ENCODE data around the gene KIF5C.

Gene KIF5C

DNA sequence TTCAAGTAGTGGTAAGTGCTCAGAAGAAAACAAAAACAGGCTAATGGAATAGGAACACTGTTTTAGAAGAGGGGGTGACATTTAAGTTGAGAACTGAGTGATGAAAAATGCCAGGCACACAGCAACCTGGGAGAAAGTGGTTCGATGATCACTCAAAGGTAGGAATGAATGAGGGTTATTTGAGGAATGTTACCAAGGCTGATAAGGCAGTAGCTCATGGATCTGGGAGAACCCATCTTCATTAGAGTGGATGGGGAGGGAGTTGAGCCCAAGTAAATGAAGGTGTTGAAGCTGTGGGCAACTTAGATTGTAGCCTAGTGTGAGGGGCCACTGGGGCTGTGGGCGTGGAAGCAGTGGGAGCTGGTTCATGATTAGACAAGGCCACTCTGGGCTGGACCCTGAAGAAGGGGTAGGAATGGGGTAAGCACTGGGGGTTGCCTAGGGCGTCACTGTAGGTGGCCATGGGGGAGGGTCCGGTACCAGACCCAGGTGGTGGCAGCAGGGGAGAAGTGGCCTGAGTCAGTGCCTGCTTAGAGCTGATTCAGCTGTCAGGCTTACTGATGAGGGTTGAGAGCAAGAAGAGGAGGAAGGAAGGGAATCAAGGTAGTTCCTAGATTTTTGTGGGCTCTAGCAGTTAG lies 141.0 kb downstream of the KIF5C start:
- DNase-seq (ENCODE audit: low read depth): no peak

DNA sequence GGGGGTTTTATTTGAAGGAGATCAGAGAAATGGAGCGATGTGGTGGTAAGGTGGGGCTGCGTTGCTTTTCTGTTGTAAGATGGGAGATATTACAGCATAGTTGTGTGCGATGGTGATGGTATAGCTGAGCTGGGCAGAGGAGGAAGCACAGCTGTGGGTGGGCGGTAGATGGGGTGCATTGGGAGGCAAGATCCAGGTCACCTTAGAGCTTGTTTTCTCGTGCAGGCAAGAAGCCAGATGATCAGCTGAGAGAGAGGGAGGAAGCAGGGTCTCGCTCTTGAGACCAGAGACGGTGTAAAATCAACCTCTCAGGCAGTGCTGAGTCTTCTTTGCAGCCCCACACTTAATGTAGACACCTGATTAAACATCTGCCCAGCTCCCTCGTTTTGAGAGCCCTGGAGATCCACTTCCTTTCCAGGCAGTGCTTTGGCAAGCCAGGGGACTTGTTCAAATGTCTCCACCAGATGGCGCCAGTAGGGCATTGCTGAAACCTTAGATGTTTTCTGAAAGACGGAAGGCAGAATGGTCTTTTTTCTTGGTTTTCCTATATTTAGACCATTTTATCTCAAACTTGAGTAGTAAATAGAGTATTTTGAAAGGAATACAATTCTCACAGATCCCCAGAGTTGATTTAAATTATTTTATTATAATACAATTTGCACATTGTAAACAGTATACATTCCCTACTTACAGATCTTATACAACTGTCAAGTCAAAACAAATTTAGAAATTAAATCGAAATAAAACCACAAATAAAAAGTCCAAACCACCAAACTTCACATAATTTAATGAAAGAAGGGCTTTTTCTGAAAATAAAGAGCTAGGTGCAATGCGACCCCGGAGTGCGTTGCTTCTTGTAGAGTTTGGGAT lies 142.3 kb downstream of the KIF5C start:
- DNase-seq (ENCODE audit: low read depth): peak; percentile 64

GRCh38 chr2:149018981-149019380 lies 144.0 kb downstream of the KIF5C start:
- no peak for DNase-seq (ENCODE audit: low read depth)

- DNase-seq (ENCODE audit: low read depth): no peak
Observed at GRCh38 chr2:149019768-149020167, 144.7 kb downstream of the KIF5C start.

DNA sequence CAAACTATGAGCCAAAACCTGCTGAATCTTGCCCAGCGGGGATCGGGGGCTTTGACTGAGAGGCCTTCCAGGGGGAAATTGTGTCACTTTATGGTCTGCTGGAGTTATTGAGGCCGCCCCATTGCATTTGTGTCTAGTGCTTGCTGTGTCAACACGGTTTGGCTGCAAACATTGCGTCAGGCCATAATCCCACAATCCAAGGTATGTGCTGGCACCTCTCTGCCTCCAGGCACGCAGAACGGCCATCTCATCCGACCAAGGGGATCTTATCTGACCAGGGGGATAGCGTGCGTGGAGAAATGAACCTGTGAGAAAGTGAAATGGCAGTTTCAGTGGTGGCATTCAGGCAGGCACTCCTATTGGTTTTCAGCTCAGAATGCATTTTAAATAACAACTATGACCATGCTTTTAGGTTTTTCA lies 145.4 kb downstream of the KIF5C start:
- DNase-seq (ENCODE audit: low read depth): no peak

DNA sequence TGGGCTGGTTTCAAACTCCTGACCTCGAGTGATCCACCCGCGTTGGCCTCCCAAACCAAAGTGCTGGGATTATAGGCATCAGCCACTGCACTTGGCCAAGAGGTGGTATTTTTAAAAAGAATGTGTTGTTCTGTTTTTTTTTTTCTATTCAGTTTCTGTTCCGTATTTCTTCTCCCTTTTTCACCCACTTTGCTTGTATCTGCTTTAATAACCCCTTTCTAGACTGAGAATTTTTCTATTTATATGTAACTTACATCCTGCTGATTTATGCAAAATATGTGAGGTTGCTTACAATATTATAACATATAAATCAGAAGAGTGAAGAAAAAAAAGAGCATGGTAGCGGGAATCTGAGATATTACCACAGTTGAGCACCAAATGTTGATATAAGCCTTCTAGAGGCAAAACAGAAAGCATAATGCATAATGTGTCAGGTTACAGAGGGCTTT lies 146.3 kb downstream of the KIF5C start:
- no peak for DNase-seq (ENCODE audit: low read depth)

GRCh38 chr2:149021761-149022160 lies 146.7 kb downstream of the KIF5C start:
- no peak for DNase-seq (ENCODE audit: low read depth)

- DNase-seq (ENCODE audit: low read depth): no peak
Observed at GRCh38 chr2:149023091-149023490, 148.1 kb downstream of the KIF5C start.

GRCh38 chr2:149027590-149028250 lies 152.7 kb downstream of the KIF5C start:
- no peak for DNase-seq (ENCODE audit: low read depth)

DNA sequence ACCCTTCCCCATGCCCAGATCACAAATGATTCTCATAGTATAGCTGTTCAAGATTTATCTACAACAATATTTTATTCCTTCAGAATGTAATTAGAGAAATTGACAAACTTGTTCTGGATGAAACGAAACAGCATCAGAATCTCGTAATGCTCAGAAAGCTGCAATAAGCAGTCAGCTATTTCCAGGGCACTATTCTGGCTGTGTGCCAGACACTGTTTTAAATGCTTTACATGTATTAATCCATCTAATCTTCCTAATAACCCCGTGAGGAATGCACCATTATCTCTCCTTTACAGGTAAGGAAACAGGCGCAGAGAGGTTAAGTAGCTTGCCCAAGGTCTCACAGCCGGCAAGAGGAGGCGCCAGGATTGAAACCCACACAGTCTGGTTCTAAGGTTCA lies 153.3 kb downstream of the KIF5C start:
- DNase-seq (ENCODE audit: low read depth): no peak

DNA sequence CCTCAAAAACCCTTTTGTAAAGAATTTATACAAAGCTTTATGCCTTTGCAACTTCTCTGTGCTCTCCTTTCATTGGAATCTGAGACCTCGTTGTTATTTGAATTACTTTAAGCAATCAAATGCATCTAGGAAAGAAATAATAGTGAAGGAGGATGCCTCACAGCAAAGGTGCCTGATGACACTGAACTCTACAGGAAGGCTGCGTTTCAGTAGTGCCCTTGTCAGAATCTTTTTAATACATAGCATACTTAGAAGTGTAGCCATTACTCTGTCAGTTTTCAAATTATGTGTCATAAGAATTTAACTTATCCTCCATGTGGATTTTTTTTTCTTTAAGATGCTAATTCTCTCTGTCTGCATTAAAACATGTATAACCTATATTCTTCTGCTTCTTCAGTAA lies 153.9 kb downstream of the KIF5C start:
- DNase-seq (ENCODE audit: low read depth): no peak

GRCh38 chr2:149029307-149029965 lies 154.4 kb downstream of the KIF5C start:
- no peak for DNase-seq (ENCODE audit: low read depth)

GRCh38 chr2:149031396-149031795 lies 156.4 kb downstream of the KIF5C start:
- DNase-seq (ENCODE audit: low read depth): no peak

DNA sequence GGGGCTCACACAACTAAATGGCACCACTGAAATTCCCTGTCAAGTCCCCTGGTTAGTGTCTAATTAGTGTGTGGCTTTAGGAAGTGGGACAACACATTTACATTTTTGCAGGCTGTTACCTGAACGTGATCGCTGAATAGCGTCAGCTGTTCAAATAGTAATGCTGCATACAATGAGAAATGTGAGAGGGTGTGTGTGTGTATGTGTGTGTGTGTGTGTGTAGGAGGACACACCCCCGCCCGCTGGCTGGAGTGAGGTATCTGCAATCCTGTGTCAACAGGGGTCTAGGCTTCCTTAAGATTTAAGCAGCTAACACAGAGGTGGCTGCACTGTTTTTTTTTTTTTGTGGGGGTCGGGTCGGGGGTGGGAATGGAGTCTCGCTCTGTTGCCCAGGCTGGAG lies 158.7 kb downstream of the KIF5C start:
- DNase-seq (ENCODE audit: low read depth): no peak

- DNase-seq (ENCODE audit: low read depth): no peak
Observed at GRCh38 chr2:149034406-149034805, 159.4 kb downstream of the KIF5C start.

GRCh38 chr2:149036507-149037293 lies 161.7 kb downstream of the KIF5C start:
- no peak for DNase-seq (ENCODE audit: low read depth)

- DNase-seq (ENCODE audit: low read depth): no peak
Observed at GRCh38 chr2:149037851-149038250, 162.8 kb downstream of the KIF5C start.

DNA sequence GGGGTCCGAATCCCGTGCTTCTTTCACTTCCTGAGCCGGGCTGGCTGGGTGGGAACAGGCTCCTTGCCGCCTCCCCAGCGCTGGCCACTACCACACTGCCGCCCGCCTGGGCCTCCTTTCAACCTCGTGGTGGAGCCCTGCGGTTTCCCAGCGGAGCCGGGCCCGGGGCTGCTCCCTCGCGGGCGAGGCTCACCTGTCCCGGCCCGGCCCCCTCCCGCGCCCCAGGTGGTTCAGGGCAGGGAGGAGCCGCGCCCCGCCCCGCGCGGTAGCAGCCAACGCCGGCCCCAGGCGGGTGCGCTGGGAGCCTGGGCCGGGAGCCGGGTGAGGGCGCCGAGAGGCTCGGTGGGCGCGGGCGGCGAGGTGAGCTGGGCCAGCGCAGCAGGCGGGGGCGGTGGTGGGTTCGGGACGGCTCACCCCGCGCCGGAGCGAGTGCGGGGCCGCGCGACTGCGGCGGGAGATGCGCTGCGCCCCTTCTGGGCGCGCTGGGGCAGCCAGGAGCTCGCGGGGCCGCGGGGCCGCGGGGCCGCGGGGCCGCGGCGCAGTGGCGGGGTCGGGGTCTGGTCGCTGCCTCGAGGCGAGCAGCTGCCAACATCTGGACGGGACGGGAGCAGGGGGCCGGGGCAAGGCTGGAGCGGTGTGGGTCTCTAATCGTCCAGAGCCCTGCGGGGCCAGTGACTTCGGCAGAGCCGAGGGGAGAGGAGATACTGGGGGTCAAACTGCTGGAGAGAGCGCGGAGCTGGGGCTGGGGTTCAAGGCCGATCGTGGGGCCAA lies 163.6 kb downstream of the KIF5C start, which contains the start of gene LYPD6B:
Gene LYPD6B (plus strand): TSS at position 258 of the 771 bp plus-strand sequence. CDS start 92,250 bp downstream, outside the sequence.
- DNase-seq (ENCODE audit: low read depth): no peak

DNA sequence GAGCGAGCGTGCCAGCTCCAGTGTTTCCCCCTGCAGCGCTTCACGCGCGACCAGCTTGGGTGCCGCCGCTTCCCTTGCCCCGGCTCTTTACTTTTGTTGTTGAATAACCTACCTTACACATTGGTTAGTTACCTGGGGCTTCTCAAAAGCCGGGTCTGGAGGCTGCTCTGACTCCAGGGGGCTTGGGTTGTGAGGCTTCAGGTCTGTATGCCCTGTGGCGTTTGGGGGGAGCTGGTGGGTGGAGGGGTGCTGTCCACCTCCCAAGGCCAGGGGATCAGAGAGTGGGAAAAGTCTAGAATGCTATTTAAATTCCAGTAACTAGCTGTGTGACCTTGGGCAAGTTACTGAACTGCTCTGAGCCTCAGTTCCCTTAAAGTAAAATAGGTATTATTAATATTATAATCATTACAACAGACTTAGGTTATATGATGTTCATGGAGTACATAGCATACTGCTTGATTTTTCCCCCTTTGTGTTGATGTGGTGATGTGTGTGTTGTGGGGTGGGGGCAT lies 164.2 kb downstream of the KIF5C start:
- DNase-seq (ENCODE audit: low read depth): no peak

DNA sequence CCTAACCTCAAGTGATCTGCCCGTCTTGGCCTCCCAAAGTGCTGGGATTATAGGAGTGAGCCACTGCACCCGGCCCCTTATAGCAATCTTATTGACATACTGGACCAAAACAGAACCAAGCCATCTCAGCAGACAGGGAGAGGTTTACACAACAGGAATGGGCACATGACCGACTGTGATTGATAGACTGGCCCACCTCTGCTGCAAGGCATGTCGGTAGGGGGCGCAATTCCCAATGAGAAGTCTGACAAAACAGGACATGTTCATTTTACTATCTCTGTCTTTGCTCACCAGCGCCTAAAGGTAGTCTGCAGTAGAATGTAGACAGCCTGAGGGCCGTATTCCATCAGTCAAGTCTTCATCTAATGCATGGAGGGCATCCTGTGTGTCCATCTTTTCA lies 165.4 kb downstream of the KIF5C start:
- no peak for DNase-seq (ENCODE audit: low read depth)
